ENCODE measurements around the gene HSH2D. TPM values are rescaled to one million over a fixed set of nuclear protein-coding genes. Genes with fewer than 3 reads are reported as not detected.

HSH2D gene
- total RNA-seq, 2 experiments from 2014 or later, result 57.6 to 79.0 TPM

- H3K36me3 ChIP-seq (ENCODE audit: insufficient read depth, low read length), result peaks cover 8% of the 10 kb centered on the region; the same call in 1 of the 2 replicates
- TSS peak; percentile 95 for BruUV-seq (replicated peaks)
- intact Hi-C loops (cut with micrococcal nuclease; ENCODE audit: unreplicated experiment), result no loop called here
- ChIA-PET CTCF (ENCODE audit: unreplicated experiment) (interaction anchor here (1.1 to 1.2 kb wide), 2 partner anchors 11 to 12 kb away, joined by 3 to 5 read pairs; partner anchors contain the start of gene FAM32A), POLR2A (interaction anchor here (0.5 to 2.2 kb wide), 5 partner anchors 12 to 611 kb away, joined by 3 to 12 read pairs (median 4); partner anchors contain the start of gene FAM32A)
- TF ChIP-seq EZH2phosphoT487 (IDR thresholded peaks at IDR 0.05; ENCODE audit: borderline replicate concordance, low read depth, low read length) (no peak), CTCF (conservative IDR thresholded peaks at IDR 0.05; ENCODE audit: low read length) (no peak)
- H3K4me1 ChIP-seq (ENCODE audit: insufficient read depth, low read length, poor library complexity, severe bottlenecking), result peaks cover 24% of the 10 kb centered on the region
- DNase-seq (ENCODE audit: low spot score), result peak; percentile 13
- H3K79me2 ChIP-seq (ENCODE audit: insufficient read depth, low read depth, low read length), result peaks cover 22% of the 10 kb centered on the region
- peak overlapping the region; percentile 54 for H3K27ac ChIP-seq (ENCODE audit: low read depth, low read length, poor library complexity, severe bottlenecking)
- H2AFZ ChIP-seq (ENCODE audit: low read length), result peak overlapping the region; percentile 60
- H3K4me3 ChIP-seq (ENCODE audit: low read depth, low read length, poor library complexity, severe bottlenecking), result peak overlapping the region; percentile 89
- H4K20me1 ChIP-seq (ENCODE audit: insufficient read depth, low read length), result 0 out of 2 replicates have a peak, but pooled peaks cover 8% of the 10 kb centered on the region
- H3K4me2 ChIP-seq (ENCODE audit: low read length), result peak overlapping the region; percentile 96
- H3K9me2 ChIP-seq (ENCODE audit: insufficient read depth, low read length), result no peaks in the 10 kb centered on the region
- H3K9me3 ChIP-seq (ENCODE audit: low read length), result no peaks in the 10 kb centered on the region
These were observed 53.7 kb downstream of the HSH2D start for GRCh38 chr19:16197188-16197621.

GRCh38 chr19:16197622-16198369 is 54.3 kb downstream of the HSH2D start, which contains the start of gene AP1M1:
Gene AP1M1, plus strand, starts transcription at chr19:16197911. Its CDS starts 116 bp downstream, at chr19:16198027.
- Histone ChIP-seq H3K27ac (ENCODE audit: low read depth, low read length, poor library complexity, severe bottlenecking) (peak within 1 kb of the TSS; percentile 54), H3K4me3 (ENCODE audit: low read depth, low read length, poor library complexity, severe bottlenecking) (peak within 1 kb of the TSS; percentile 89), H2AFZ (ENCODE audit: low read length) (peak within 1 kb of the TSS; percentile 60), H3K79me2 (ENCODE audit: insufficient read depth, low read depth, low read length) (peaks cover 22% of the 10 kb centered on the region), H3K36me3 (ENCODE audit: insufficient read depth, low read length) (peaks cover 12% of the 10 kb centered on the region; the same call in 1 of the 2 replicates), H3K9me2 (ENCODE audit: insufficient read depth, low read length) (no peaks in the 10 kb centered on the region), H4K20me1 (ENCODE audit: insufficient read depth, low read length) (0 out of 2 replicates have a peak, but pooled peaks cover 8% of the 10 kb centered on the region), H3K9me3 (ENCODE audit: low read length) (no peaks in the 10 kb centered on the region), H3K4me1 (ENCODE audit: insufficient read depth, low read length, poor library complexity, severe bottlenecking) (peaks cover 24% of the 10 kb centered on the region), H3K4me2 (ENCODE audit: low read length) (peak within 1 kb of the TSS; percentile 96)
- POLR2A ChIA-PET, result interaction anchor here (0.5 to 2.2 kb wide), 4 partner anchors 12 to 611 kb away, joined by 3 to 12 read pairs (median 4); partner anchors contain the start of gene FAM32A
- CTCF ChIA-PET (ENCODE audit: unreplicated experiment), result interaction anchor here (1.1 to 1.2 kb wide), 2 partner anchors 12 to 13 kb away, joined by 3 to 5 read pairs; partner anchors contain the start of gene FAM32A
- DNase-seq (ENCODE audit: low spot score), result peak; percentile 98
- TF ChIP-seq EZH2phosphoT487 (IDR thresholded peaks at IDR 0.05; ENCODE audit: borderline replicate concordance, low read depth, low read length) (no peak), CTCF (conservative IDR thresholded peaks at IDR 0.05; ENCODE audit: low read length) (no peak)
- intact Hi-C loops (cut with micrococcal nuclease; ENCODE audit: unreplicated experiment), result no loop called here
- BruUV-seq (replicated peaks), result no TSS peak

Data from OCI-LY7 (cell line).